HEK293 (cell line): ENCODE results near the gene MAD2L2.

Source experiments
- REPIN1 ChIP-seq: fragments of 450-650 bp; formaldehyde crosslinking; IDR thresholded peaks from 2 replicates; pipeline ENCODE4 v1.5.1; 2017; ENCODE audit warnings: missing biosample characterization, missing genetic modification characterization, low read depth
- TCF7L2 ChIP-seq: IDR thresholded peaks from 2 replicates; pipeline ENCODE4 v1.6.1; 2011; ENCODE audit warnings: low read depth, mild to moderate bottlenecking, inconsistent platforms, low read length, moderate library complexity, borderline replicate concordance
- ZBTB1 ChIP-seq: fragments of 450-650 bp; formaldehyde crosslinking; IDR thresholded peaks from 2 replicates; pipeline ENCODE4 v1.5.1; 2016; ENCODE audit warnings: missing biosample characterization, missing genetic modification characterization
- ZBTB11 ChIP-seq: fragments of 450-650 bp; formaldehyde crosslinking; conservative IDR thresholded peaks from 2 replicates; pipeline ENCODE4 v1.5.1; 2016; ENCODE audit warnings: low read depth, missing biosample characterization, missing genetic modification characterization
- ZNF146 ChIP-seq: fragments of 450-650 bp; formaldehyde crosslinking; IDR thresholded peaks from 2 replicates; pipeline ENCODE4 v1.5.1; 2016; ENCODE audit warnings: missing biosample characterization, missing genetic modification characterization
- ZNF416 ChIP-seq: fragments of 450-650 bp; formaldehyde crosslinking; IDR thresholded peaks from 2 replicates; pipeline ENCODE4 v1.5.1; 2016; ENCODE audit warnings: missing biosample characterization, missing genetic modification characterization
- ZNF501 ChIP-seq: fragments of 450-650 bp; formaldehyde crosslinking; IDR thresholded peaks from 2 replicates; pipeline ENCODE4 v1.5.1; 2016; ENCODE audit warnings: missing biosample characterization, missing genetic modification characterization
- ZNF596 ChIP-seq: fragments of 450-650 bp; IDR thresholded peaks from 2 replicates; pipeline ENCODE4 v1.5.0; 2018; ENCODE audit warnings: missing biosample characterization, mild to moderate bottlenecking, missing genetic modification characterization, moderate library complexity
- ZNF777 ChIP-seq: fragments of 450-650 bp; formaldehyde crosslinking; IDR thresholded peaks from 2 replicates; pipeline ENCODE4 v1.5.1; 2017; ENCODE audit warnings: missing biosample characterization, missing genetic modification characterization, borderline replicate concordance
- TF ChIP-seq, protein P1 (sequence below): fragments of 450-650 bp; formaldehyde crosslinking; IDR thresholded peaks from 2 replicates; pipeline ENCODE4 v1.5.1; 2016; ENCODE audit warnings: missing biosample characterization, missing genetic modification characterization

DNA sequence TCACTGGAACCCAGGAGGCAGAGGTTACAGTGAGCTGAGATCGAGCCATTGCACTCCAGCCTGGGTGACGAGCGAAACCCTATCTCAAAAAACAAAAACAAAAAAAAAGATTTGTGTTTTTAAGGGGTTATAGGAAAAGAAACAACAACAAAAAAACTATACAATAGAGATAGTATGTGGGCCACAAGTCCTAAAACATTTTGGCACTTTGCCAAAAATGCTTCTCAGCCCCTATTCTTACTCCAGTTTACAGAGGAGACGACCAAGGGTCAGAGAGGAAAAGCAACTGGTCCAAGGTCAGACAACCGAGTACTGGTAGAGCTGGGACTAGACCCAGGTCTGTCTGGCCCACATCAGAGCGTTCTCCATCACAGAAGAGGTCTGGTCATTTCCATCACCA is 23.3 kb downstream of the MAD2L2 start:
- TF ChIP-seq ZNF501 (tag by site-specific recombination) (no peak), REPIN1 (no peak), ZNF596 (tag by site-specific recombination) (no peak), ZBTB11 (no peak), ZNF146 (tag by site-specific recombination) (no peak), ZNF777 (no peak), ZNF416 (tag by site-specific recombination) (no peak), TCF7L2 (no peak), ZBTB1 (tag by site-specific recombination) (no peak)
- TF ChIP-seq, protein P1, sequence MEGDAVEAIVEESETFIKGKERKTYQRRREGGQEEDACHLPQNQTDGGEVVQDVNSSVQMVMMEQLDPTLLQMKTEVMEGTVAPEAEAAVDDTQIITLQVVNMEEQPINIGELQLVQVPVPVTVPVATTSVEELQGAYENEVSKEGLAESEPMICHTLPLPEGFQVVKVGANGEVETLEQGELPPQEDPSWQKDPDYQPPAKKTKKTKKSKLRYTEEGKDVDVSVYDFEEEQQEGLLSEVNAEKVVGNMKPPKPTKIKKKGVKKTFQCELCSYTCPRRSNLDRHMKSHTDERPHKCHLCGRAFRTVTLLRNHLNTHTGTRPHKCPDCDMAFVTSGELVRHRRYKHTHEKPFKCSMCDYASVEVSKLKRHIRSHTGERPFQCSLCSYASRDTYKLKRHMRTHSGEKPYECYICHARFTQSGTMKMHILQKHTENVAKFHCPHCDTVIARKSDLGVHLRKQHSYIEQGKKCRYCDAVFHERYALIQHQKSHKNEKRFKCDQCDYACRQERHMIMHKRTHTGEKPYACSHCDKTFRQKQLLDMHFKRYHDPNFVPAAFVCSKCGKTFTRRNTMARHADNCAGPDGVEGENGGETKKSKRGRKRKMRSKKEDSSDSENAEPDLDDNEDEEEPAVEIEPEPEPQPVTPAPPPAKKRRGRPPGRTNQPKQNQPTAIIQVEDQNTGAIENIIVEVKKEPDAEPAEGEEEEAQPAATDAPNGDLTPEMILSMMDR (tag by site-specific recombination), result no peak
